H9 (cell line): Measurements from ENCODE around the gene SETD4. TPM values are rescaled to one million over a fixed set of nuclear protein-coding genes. Genes with fewer than 3 reads are reported as not detected.

ENCODE experiments used
- DNase-seq: peaks from one replicate; pipeline ENCODE4 v3.0.0-alpha.2; 2017
- H2AFZ ChIP-seq: one replicate; pipeline ENCODE4 v1.6.1; 2013; ENCODE audit warnings: mild to moderate bottlenecking, low read length, control low read depth, moderate library complexity
- H2AK5ac ChIP-seq: 2 replicates; pipeline ENCODE4 v1.6.1; 2013; ENCODE audit warnings: low read length, control low read depth, mixed read lengths; ENCODE audit not compliant: insufficient read length
- H2BK120ac ChIP-seq: one replicate; pipeline ENCODE4 v1.6.1; 2013; ENCODE audit warnings: low read depth, mild to moderate bottlenecking, low read length, control low read depth, inconsistent platforms; ENCODE audit not compliant: poor library complexity, severe bottlenecking
- H2BK12ac ChIP-seq: 2 replicates; pipeline ENCODE4 v1.6.1; 2013; ENCODE audit warnings: low read length, control low read depth, mixed read lengths, low read depth; ENCODE audit not compliant: insufficient read length
- H2BK15ac ChIP-seq: 2 replicates; pipeline ENCODE4 v1.6.1; 2013; ENCODE audit warnings: low read depth, low read length, control low read depth
- H2BK20ac ChIP-seq: one replicate; pipeline ENCODE4 v1.6.1; 2013; ENCODE audit warnings: low read depth, mild to moderate bottlenecking, low read length, control low read depth, inconsistent platforms; ENCODE audit not compliant: poor library complexity, severe bottlenecking
- H2BK5ac ChIP-seq: 2 replicates; pipeline ENCODE4 v1.6.1; 2013; ENCODE audit warnings: low read length, control low read depth, mixed read lengths; ENCODE audit not compliant: insufficient read length
- H3K14ac ChIP-seq: 2 replicates; pipeline ENCODE4 v1.6.1; 2013; ENCODE audit warnings: low read length, control low read depth; ENCODE audit not compliant: insufficient read depth
- H3K18ac ChIP-seq: 2 replicates; pipeline ENCODE4 v1.6.1; 2013; ENCODE audit warnings: low read depth, mild to moderate bottlenecking, mixed read lengths, low read length, control low read depth; ENCODE audit not compliant: insufficient read length
- H3K23ac ChIP-seq: 2 replicates; pipeline ENCODE4 v1.6.1; 2013; ENCODE audit warnings: low read length, control low read depth, mixed read lengths, low read depth; ENCODE audit not compliant: insufficient read length
- H3K23me2 ChIP-seq: 2 replicates; pipeline ENCODE4 v1.6.1; 2013; ENCODE audit warnings: low read depth, mild to moderate bottlenecking, mixed read lengths, low read length, control low read depth; ENCODE audit not compliant: insufficient read length, poor library complexity, severe bottlenecking
- H3K27ac ChIP-seq: 2 replicates; pipeline ENCODE4 v1.5.1; 2013; ENCODE audit warnings: low read length, control low read depth, mixed read lengths, low read depth; ENCODE audit not compliant: insufficient read length
- H3K27me3 ChIP-seq: 2 replicates; pipeline ENCODE4 v1.6.1; 2013; ENCODE audit warnings: low read length, control low read depth, inconsistent platforms; ENCODE audit not compliant: insufficient read depth
- H3K4ac ChIP-seq: 2 replicates; pipeline ENCODE4 v1.6.1; 2013; ENCODE audit warnings: low read depth, mild to moderate bottlenecking, control low read depth, inconsistent platforms, low read length, moderate library complexity
- H3K4me1 ChIP-seq: 2 replicates; pipeline ENCODE4 v1.6.1; 2013; ENCODE audit warnings: low read length, control low read depth, inconsistent platforms; ENCODE audit not compliant: insufficient read depth
- H3K4me2 ChIP-seq: 2 replicates; pipeline ENCODE4 v1.6.1; 2013; ENCODE audit warnings: low read length, control low read depth, mixed read lengths; ENCODE audit not compliant: insufficient read length, insufficient read depth
- H3K56ac ChIP-seq: 2 replicates; pipeline ENCODE4 v1.6.1; 2013; ENCODE audit warnings: low read depth, mild to moderate bottlenecking, mixed read lengths, low read length, control low read depth; ENCODE audit not compliant: insufficient read length
- H3K79me1 ChIP-seq: 2 replicates; pipeline ENCODE4 v1.6.1; 2013; ENCODE audit warnings: low read depth, mild to moderate bottlenecking, moderate library complexity, low read length, control low read depth, inconsistent platforms; ENCODE audit not compliant: insufficient read depth, poor library complexity, severe bottlenecking
- H3K79me2 ChIP-seq: 2 replicates; pipeline ENCODE4 v1.6.1; 2013; ENCODE audit warnings: low read length, control low read depth, inconsistent platforms; ENCODE audit not compliant: insufficient read depth
- H3K9ac ChIP-seq: 2 replicates; pipeline ENCODE4 v1.6.1; 2013; ENCODE audit warnings: low read length, control low read depth, mixed read lengths; ENCODE audit not compliant: insufficient read length; ENCODE audit errors: extremely low read depth
- H3K9me3 ChIP-seq: one replicate; pipeline ENCODE4 v1.6.1; 2013; ENCODE audit warnings: low read depth, low read length, inconsistent platforms; ENCODE audit not compliant: control insufficient read depth
- H3T11ph ChIP-seq: one replicate; pipeline ENCODE4 v1.6.1; 2013; ENCODE audit warnings: mild to moderate bottlenecking, low read length, control low read depth, inconsistent platforms
- H4K20me1 ChIP-seq: one replicate; pipeline ENCODE4 v1.6.1; 2013; ENCODE audit not compliant: control insufficient read depth, insufficient read length, insufficient read depth
- H4K5ac ChIP-seq: 2 replicates; pipeline ENCODE4 v1.6.1; 2013; ENCODE audit warnings: low read depth, mild to moderate bottlenecking, mixed read lengths, low read length, control low read depth; ENCODE audit not compliant: insufficient read length
- H4K8ac ChIP-seq: replicated peaks from 2 replicates; pipeline ENCODE4 v1.6.1; 2013; ENCODE audit warnings: low read length, control low read depth, mixed read lengths, low read depth; ENCODE audit not compliant: insufficient read length
- H4K91ac ChIP-seq: 2 replicates; pipeline ENCODE4 v1.6.1; 2013; ENCODE audit warnings: low read depth, mild to moderate bottlenecking, moderate library complexity, mixed read lengths, low read length, control low read depth; ENCODE audit not compliant: insufficient read length
- H3K27ac Mint-ChIP-seq, 3 experiments: 2 replicates in 2 of 3; 3 replicates in 1 of 3; pipeline ENCODE4 v1.8.0; 2020 to 2021; ENCODE audit warnings: mixed read lengths in 3 of 3, mild to moderate bottlenecking in 1 of 3, moderate library complexity in 1 of 3
- H3K27me3 Mint-ChIP-seq: 2 replicates; pipeline ENCODE4 v1.8.0; 2021; ENCODE audit warnings: low read depth, mild to moderate bottlenecking, moderate library complexity, mixed read lengths
- H3K36me3 Mint-ChIP-seq, 3 experiments: 2 replicates in 2 of 3; 3 replicates in 1 of 3; pipeline ENCODE4 v1.8.0; 2020 to 2021; ENCODE audit warnings: low read depth in 3 of 3, mixed read lengths in 3 of 3; ENCODE audit not compliant: insufficient read depth in 1 of 3
- H3K4me1 Mint-ChIP-seq, 2 experiments: 2 replicates each; pipeline ENCODE4 v1.8.0; 2020; ENCODE audit warnings: mixed read lengths in 2 of 2
- H3K4me3 Mint-ChIP-seq, 2 experiments: 2 replicates in 1 of 2; 3 replicates in 1 of 2; pipeline ENCODE4 v1.8.0; 2020 to 2021; ENCODE audit warnings: mild to moderate bottlenecking in 2 of 2, mixed read lengths in 2 of 2, moderate library complexity in 1 of 2
- H3K9me3 Mint-ChIP-seq, 2 experiments: 2 replicates in 1 of 2; 3 replicates in 1 of 2; pipeline ENCODE4 v1.8.0; 2020; ENCODE audit warnings: mild to moderate bottlenecking in 2 of 2, mixed read lengths in 2 of 2, moderate library complexity in 1 of 2
- CTCF ChIP-seq: fragments of 200-600 bp; sonication (generic); conservative IDR thresholded peaks from 3 replicates; pipeline ENCODE4 v1.8.0; 2021; ENCODE audit warnings: antibody characterized with exemption, mild to moderate bottlenecking
- WGBS: extraction: QIAGEN DNeasy Blood & Tissue Kit; methylation state at CpG from one replicate; pipeline ENCODE4 v1.1.7; 2013; ENCODE audit warnings: missing lambda C conversion rate, low lambda C conversion rate, mixed read lengths; ENCODE audit not compliant: insufficient read length; ENCODE audit errors: extremely low coverage; 5-methylcytosine and 5-hydroxymethylcytosine counted together
- total RNA-seq: library from RNA; stranded (reverse); gene quantifications from 2 replicates; pipeline ENCODE4 v1.2.1, GENCODE V29; 2021

The SETD4 gene
- total RNA-seq, 1 experiment from 2014 or later = 52.5 TPM

GRCh38 chr21:36063375-36064084 lies 3.2 kb upstream of the SETD4 start:
- peaks cover 0 to 4% of the 10 kb centered on the region in 2 experiments; a peak in 3 of 5 replicates for H3K9me3 Mint-ChIP-seq
- Histone ChIP-seq H2BK15ac (no peak overlapping the region), H2BK12ac (no peak overlapping the region), H2BK20ac (no peak overlapping the region), H3K18ac (no peak overlapping the region), H2AK5ac (no peak overlapping the region), H3K9ac (no peak overlapping the region), H3K23me2 (peaks cover 7% of the 10 kb centered on the region), H3K79me2 (peaks cover 2% of the 10 kb centered on the region; the same call in 1 of the 2 replicates), H4K5ac (no peak overlapping the region), H3K4me1 (0 out of 2 replicates have a peak, but pooled peaks cover 3% of the 10 kb centered on the region), H3K27ac (no peak overlapping the region), H3K79me1 (no peaks in the 10 kb centered on the region), H2AFZ (no peak overlapping the region), H3K23ac (no peak overlapping the region), H4K91ac (no peak overlapping the region), H3K27me3 (no peaks in the 10 kb centered on the region), H3K4me2 (no peak overlapping the region), H2BK5ac (no peak overlapping the region), H3K4ac (no peak overlapping the region), H4K20me1 (no peaks in the 10 kb centered on the region), H3K9me3 (peaks cover 5% of the 10 kb centered on the region), H3K14ac (no peak overlapping the region), H3T11ph (no peak overlapping the region), H4K8ac (no peak overlapping the region), H3K56ac (no peak overlapping the region), H2BK120ac (no peak overlapping the region)
- peaks cover 0 to 4% (median 4%) of the 10 kb centered on the region in 3 experiments; a peak in 3 of 7 replicates for H3K36me3 Mint-ChIP-seq
- H3K4me3 Mint-ChIP-seq = no peak overlapping the region
- H3K27ac Mint-ChIP-seq = no peak overlapping the region
- no peaks in the 10 kb centered on the region; the same call in 1 of the 2 replicates for H3K27me3 Mint-ChIP-seq
- no peak for TF ChIP-seq CTCF
- DNase-seq = no peak
- H3K4me1 Mint-ChIP-seq = peaks cover 14 to 21% of the 10 kb centered on the region in 2 experiments
- 100% methylated on average over 2 of the region's 14 CpGs for WGBS
